Cardiac atrium fibroblast (primary cell): ENCODE measurements around the gene PLA2G4F. TPM values are rescaled to one million over a fixed set of nuclear protein-coding genes. Genes with fewer than 3 reads are reported as not detected.

Source experiments
- total RNA-seq: library from RNA; depleted of rRNA; stranded (reverse); fragments of >200 nt; gene quantifications from 2 replicates; pipeline ENCODE4 v1.2.3, GENCODE V29; 2015

The PLA2G4F gene, protein sequence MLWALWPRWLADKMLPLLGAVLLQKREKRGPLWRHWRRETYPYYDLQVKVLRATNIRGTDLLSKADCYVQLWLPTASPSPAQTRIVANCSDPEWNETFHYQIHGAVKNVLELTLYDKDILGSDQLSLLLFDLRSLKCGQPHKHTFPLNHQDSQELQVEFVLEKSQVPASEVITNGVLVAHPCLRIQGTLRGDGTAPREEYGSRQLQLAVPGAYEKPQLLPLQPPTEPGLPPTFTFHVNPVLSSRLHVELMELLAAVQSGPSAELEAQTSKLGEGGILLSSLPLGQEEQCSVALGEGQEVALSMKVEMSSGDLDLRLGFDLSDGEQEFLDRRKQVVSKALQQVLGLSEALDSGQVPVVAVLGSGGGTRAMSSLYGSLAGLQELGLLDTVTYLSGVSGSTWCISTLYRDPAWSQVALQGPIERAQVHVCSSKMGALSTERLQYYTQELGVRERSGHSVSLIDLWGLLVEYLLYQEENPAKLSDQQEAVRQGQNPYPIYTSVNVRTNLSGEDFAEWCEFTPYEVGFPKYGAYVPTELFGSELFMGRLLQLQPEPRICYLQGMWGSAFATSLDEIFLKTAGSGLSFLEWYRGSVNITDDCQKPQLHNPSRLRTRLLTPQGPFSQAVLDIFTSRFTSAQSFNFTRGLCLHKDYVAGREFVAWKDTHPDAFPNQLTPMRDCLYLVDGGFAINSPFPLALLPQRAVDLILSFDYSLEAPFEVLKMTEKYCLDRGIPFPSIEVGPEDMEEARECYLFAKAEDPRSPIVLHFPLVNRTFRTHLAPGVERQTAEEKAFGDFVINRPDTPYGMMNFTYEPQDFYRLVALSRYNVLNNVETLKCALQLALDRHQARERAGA
- total RNA-seq: not detected in 2 replicates

DNA sequence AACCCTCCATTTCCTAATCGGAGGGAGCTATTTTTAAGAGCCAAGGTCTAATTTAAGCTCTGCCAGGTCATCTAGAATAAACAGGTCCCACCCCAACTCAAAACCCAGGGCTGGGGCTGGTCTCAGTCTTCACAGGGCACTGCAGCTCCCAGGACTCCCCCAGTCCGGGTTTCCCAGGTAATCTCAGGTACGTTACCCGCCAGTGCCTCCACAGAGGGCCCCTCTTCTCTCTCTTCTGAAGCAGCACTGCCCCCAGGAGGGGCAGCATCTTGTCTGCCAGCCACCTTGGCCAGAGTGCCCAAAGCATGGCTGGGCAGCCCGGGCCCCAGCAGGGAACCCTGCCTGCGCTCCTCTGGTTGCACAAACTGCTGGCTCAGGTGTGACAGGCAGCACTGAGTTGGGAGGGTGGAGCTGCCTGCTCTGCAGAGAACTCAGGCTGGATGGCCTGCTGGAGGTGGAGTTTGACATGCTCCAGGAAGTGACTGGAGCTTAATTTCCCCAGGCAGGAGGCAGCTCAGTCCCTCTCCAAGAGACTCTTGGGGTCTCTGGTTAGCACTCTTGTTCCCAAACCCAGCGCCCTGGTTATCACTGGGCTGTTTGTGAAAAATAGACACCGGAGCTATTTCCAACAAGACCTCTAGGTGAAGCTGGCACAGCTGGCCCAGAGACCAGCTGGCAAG lies at the start of gene PLA2G4F:
PLA2G4F (minus strand) TSS at position 394 of the 680 bp plus-strand sequence; CDS start at position 307, 87 bp downstream.

DNA sequence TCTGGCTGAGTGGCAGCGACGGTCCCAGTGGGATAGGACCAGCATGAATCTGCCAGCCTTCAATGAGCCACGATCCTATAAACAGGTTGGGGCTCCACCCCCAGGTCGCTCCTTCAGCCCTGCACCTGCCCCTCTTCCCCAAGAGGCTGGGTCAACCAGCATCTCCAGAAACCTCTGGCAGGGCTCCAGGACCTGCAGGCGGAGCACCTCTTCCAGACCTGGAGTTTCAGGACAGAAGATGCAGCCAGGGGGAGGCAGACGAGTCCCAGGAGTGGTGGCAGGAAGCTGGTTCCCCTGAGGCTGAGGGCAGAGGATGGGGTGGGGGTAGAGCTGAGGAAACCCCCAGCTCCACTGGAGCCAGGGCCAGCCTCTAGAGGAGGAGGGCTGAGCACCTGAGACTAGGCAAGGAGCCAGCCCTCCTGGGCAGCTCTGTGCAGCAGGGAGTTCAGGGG lies 61.9 kb downstream of the PLA2G4F start, which contains the start of gene PLA2G4D:
PLA2G4D (minus strand) TSS at position 51 of the 452 bp plus-strand sequence. CDS start 103 bp downstream, outside the sequence.

Other genes with a start within 250 kb of the PLA2G4F start
- 15.5 and 17.7 TPM in 2 replicates for gene EHD4, start 184.1 kb downstream of the PLA2G4F start, total RNA-seq
- gene PLA2G4E, start 135.6 kb downstream of the PLA2G4F start, total RNA-seq: not detected in 2 replicates
- not detected in 2 replicates for gene PLA2G4D, start 62.1 kb downstream of the PLA2G4F start, total RNA-seq
- 30.3 and 31.4 TPM in 2 replicates for gene VPS39, start 51.7 kb upstream of the PLA2G4F start, total RNA-seq
- gene GANC, start 116.6 kb upstream of the PLA2G4F start, total RNA-seq: 10.7 and 13.0 TPM in 2 replicates
- gene TMEM87A, start 116.8 kb upstream of the PLA2G4F start, total RNA-seq: 25.8 and 32.4 TPM in 2 replicates
- 1.4 and 2.3 TPM in 2 replicates for gene CAPN3, start 202.9 kb upstream of the PLA2G4F start, total RNA-seq